ENCODE data around the gene CNTROB. TPM values are rescaled to one million over a fixed set of nuclear protein-coding genes. Genes with fewer than 3 reads are reported as not detected.

Gene CNTROB
- total RNA-seq, 1 experiment from 2014 or later: 24.2 TPM

- no peaks in the 10 kb centered on the region; the same call in 1 of the 2 replicates for H3K4me1 ChIP-seq
- peak overlapping the region; percentile 55 for H3K4me3 ChIP-seq (ENCODE audit: low read depth, low read length)
- H3K27me3 Mint-ChIP-seq (ENCODE audit: insufficient read depth, unreplicated experiment): no peaks in the 10 kb centered on the region
- POLR2A ChIA-PET: no interaction called here
- intact Hi-C loops (cut with micrococcal nuclease; ENCODE audit: unreplicated experiment): no loop called here
- H3K36me3 ChIP-seq (ENCODE audit: control insufficient read depth, insufficient read depth, low read length): no peaks in the 10 kb centered on the region
- CTCF ChIA-PET: interaction anchor here (0.6 kb wide), 1 partner anchor 602 kb away, joined by 6 read pairs; the partner anchor contains the start of gene SLC2A4
- H3K4me3 Mint-ChIP-seq (ENCODE audit: unreplicated experiment): peak overlapping the region; percentile 56
- no peaks in the 10 kb centered on the region for H3K27me3 ChIP-seq (replicated peaks; ENCODE audit: control insufficient read depth, insufficient read depth, low read length)
- H3K9me3 Mint-ChIP-seq (ENCODE audit: unreplicated experiment): no peaks in the 10 kb centered on the region
- TSS peak; percentile 16 for BruUV-seq (replicated peaks)
- H3K27ac Mint-ChIP-seq (ENCODE audit: unreplicated experiment): no peak overlapping the region
- H3K36me3 Mint-ChIP-seq (ENCODE audit: insufficient read depth, unreplicated experiment): no peaks in the 10 kb centered on the region
- no peaks in the 10 kb centered on the region for H3K4me1 Mint-ChIP-seq (ENCODE audit: low read depth, unreplicated experiment)
- no peak for DNase-seq
- no peak for TF ChIP-seq CTCF (IDR thresholded peaks at IDR 0.05; ENCODE audit: insufficient read depth in 1 of 2, low read depth in 1 of 2, low read length in 1 of 2, severe bottlenecking in 1 of 2, unreplicated experiment in 1 of 2)
- no peaks in the 10 kb centered on the region for H3K9me3 ChIP-seq
These were observed 48.1 kb upstream of the CNTROB start for GRCh38 chr17:7883781-7884386.

- TF ChIP-seq CTCF (IDR thresholded peaks at IDR 0.05; ENCODE audit: insufficient read depth in 1 of 2, low read depth in 1 of 2, low read length in 1 of 2, severe bottlenecking in 1 of 2, unreplicated experiment in 1 of 2): no peak
- Mint-ChIP-seq H3K4me3 (ENCODE audit: unreplicated experiment) (no peak overlapping the region), H3K36me3 (ENCODE audit: insufficient read depth, unreplicated experiment) (no peaks in the 10 kb centered on the region), H3K27ac (ENCODE audit: unreplicated experiment) (no peak overlapping the region), H3K27me3 (ENCODE audit: insufficient read depth, unreplicated experiment) (no peaks in the 10 kb centered on the region), H3K4me1 (ENCODE audit: low read depth, unreplicated experiment) (no peaks in the 10 kb centered on the region), H3K9me3 (ENCODE audit: unreplicated experiment) (no peaks in the 10 kb centered on the region)
- ChIA-PET CTCF (interaction anchor here (1.5 kb wide), 1 partner anchor 28 kb away, joined by 7 read pairs; the partner anchor contains the start of gene NAA38), POLR2A (interaction anchor here (0.6 to 0.7 kb wide), 2 partner anchors 31 to 263 kb away, joined by 3 to 4 read pairs; no protein-coding TSS in a partner anchor)
- Histone ChIP-seq H3K4me3 (ENCODE audit: low read depth, low read length) (peak overlapping the region; percentile 72), H3K9me3 (no peaks in the 10 kb centered on the region), H3K27me3 (replicated peaks; ENCODE audit: control insufficient read depth, insufficient read depth, low read length) (no peaks in the 10 kb centered on the region), H3K4me1 (no peaks in the 10 kb centered on the region; the same call in 1 of the 2 replicates), H3K36me3 (ENCODE audit: control insufficient read depth, insufficient read depth, low read length) (no peaks in the 10 kb centered on the region)
- intact Hi-C loops (cut with micrococcal nuclease; ENCODE audit: unreplicated experiment): no loop called here
- no TSS peak for BruUV-seq (replicated peaks)
- DNase-seq: no peak
These were observed 47.2 kb upstream of the CNTROB start for GRCh38 chr17:7884581-7885366.

- no peak overlapping the region for H3K27ac Mint-ChIP-seq (ENCODE audit: unreplicated experiment)
- no peaks in the 10 kb centered on the region for H3K9me3 Mint-ChIP-seq (ENCODE audit: unreplicated experiment)
- H3K4me1 Mint-ChIP-seq (ENCODE audit: low read depth, unreplicated experiment): no peaks in the 10 kb centered on the region
- peaks cover 2% of the 10 kb centered on the region for H3K36me3 Mint-ChIP-seq (ENCODE audit: insufficient read depth, unreplicated experiment)
- H3K4me3 ChIP-seq (ENCODE audit: low read depth, low read length): peak overlapping the region; percentile 72
- CTCF ChIA-PET: interaction anchor here (0.6 to 1.5 kb wide), 2 partner anchors 29 to 211 kb away, joined by 3 to 7 read pairs; partner anchors contain the start of gene NAA38
- H3K27me3 ChIP-seq (replicated peaks; ENCODE audit: control insufficient read depth, insufficient read depth, low read length): no peaks in the 10 kb centered on the region
- no peak for TF ChIP-seq CTCF (IDR thresholded peaks at IDR 0.05; ENCODE audit: insufficient read depth in 1 of 2, low read depth in 1 of 2, low read length in 1 of 2, severe bottlenecking in 1 of 2, unreplicated experiment in 1 of 2)
- POLR2A ChIA-PET: interaction anchor here (0.6 to 0.7 kb wide), 2 partner anchors 30 to 264 kb away, joined by 3 to 4 read pairs; no protein-coding TSS in a partner anchor
- H3K4me1 ChIP-seq: no peaks in the 10 kb centered on the region; the same call in 1 of the 2 replicates
- H3K9me3 ChIP-seq: no peaks in the 10 kb centered on the region
- no peaks in the 10 kb centered on the region for H3K27me3 Mint-ChIP-seq (ENCODE audit: insufficient read depth, unreplicated experiment)
- peak; percentile 35 to 37 for DNase-seq
- no peaks in the 10 kb centered on the region for H3K36me3 ChIP-seq (ENCODE audit: control insufficient read depth, insufficient read depth, low read length)
- BruUV-seq (replicated peaks): no TSS peak
- H3K4me3 Mint-ChIP-seq (ENCODE audit: unreplicated experiment): no peak overlapping the region
- intact Hi-C loops (cut with micrococcal nuclease; ENCODE audit: unreplicated experiment): no loop called here
These were observed 46.4 kb upstream of the CNTROB start for GRCh38 chr17:7885367-7886226.
